CD14-positive monocyte (primary cell): Measurements from ENCODE around the gene LTBP1. TPM values are rescaled to one million over a fixed set of nuclear protein-coding genes. Genes with fewer than 3 reads are reported as not detected.
"Not testable (repeated sequence)": the region's sequence is repeated elsewhere in the genome, so short reads cannot be mapped to it uniquely, and the experiment has no call there.

Experiments used
- DNase-seq, 3 donors: peaks; one replicate each; pipeline ENCODE4 v3.0.0-alpha.2; 2011 to 2022
- H2AFZ ChIP-seq: 2 replicates; pipeline ENCODE4 v1.6.0; 2012; ENCODE audit warnings: mild to moderate bottlenecking, low read depth, low read length, inconsistent platforms; ENCODE audit not compliant: insufficient read depth, poor library complexity, severe bottlenecking
- H3K27ac ChIP-seq, 2 donors: 1 replicate in 1 of 2; 2 replicates in 1 of 2; pipeline ENCODE4 v1.5.1; 2012 to 2013; ENCODE audit warnings: low read length in 2 of 2, control low read depth in 1 of 2, inconsistent platforms in 1 of 2, low read depth in 1 of 2, mild to moderate bottlenecking in 1 of 2
- H3K27me3 ChIP-seq, 2 donors: one replicate each; pipeline versions ENCODE4 v1.6.0 to v1.6.1; 2011 to 2013; ENCODE audit warnings: low read length in 2 of 2; ENCODE audit not compliant: control insufficient read depth in 2 of 2, insufficient read depth in 2 of 2
- H3K36me3 ChIP-seq, 2 donors: replicated peaks in 1 of 2; 1 replicate in 1 of 2; 2 replicates in 1 of 2; pipeline versions ENCODE4 v1.5.1 to v1.6.1; 2012 to 2013; ENCODE audit warnings: low read length in 2 of 2, control low read depth in 1 of 2, inconsistent platforms in 1 of 2, mild to moderate bottlenecking in 1 of 2; ENCODE audit not compliant: insufficient read depth in 2 of 2, control insufficient read depth in 1 of 2
- H3K4me1 ChIP-seq, 2 donors: 1 replicate in 1 of 2; 2 replicates in 1 of 2; pipeline versions ENCODE4 v1.5.1 to v1.6.1; 2012 to 2013; ENCODE audit warnings: low read length in 2 of 2, control low read depth in 1 of 2, inconsistent platforms in 1 of 2, mild to moderate bottlenecking in 1 of 2, moderate library complexity in 1 of 2; ENCODE audit not compliant: insufficient read depth in 2 of 2, control insufficient read depth in 1 of 2
- H3K4me2 ChIP-seq: replicated peaks from 2 replicates; pipeline ENCODE3; 2012; ENCODE audit warnings: low read length, moderate library complexity, mild to moderate bottlenecking; ENCODE audit not compliant: poor library complexity, severe bottlenecking; ENCODE audit errors: extremely low read depth
- H3K4me3 ChIP-seq, 3 experiments: fragments of 200-600 bp in 1 of 3; sonication (generic) in 1 of 3; replicated peaks in 1 of 3; 1 replicate in 2 of 3; 2 replicates in 1 of 3; pipeline ENCODE4 v1.5.1; 2011 to 2013; ENCODE audit warnings: low read length in 3 of 3, mild to moderate bottlenecking in 3 of 3, control low read depth in 2 of 3, low read depth in 2 of 3, inconsistent platforms in 1 of 3, moderate library complexity in 1 of 3
- H3K79me2 ChIP-seq: 2 replicates; pipeline ENCODE4 v1.6.0; 2012; ENCODE audit warnings: mild to moderate bottlenecking, control low read depth, inconsistent platforms, low read length, moderate library complexity; ENCODE audit not compliant: insufficient read depth
- H3K9ac ChIP-seq: 2 replicates; pipeline ENCODE4 v1.6.0; 2017; ENCODE audit warnings: low read length, mild to moderate bottlenecking; ENCODE audit not compliant: insufficient read depth, poor library complexity, severe bottlenecking
- H3K9me3 ChIP-seq, 2 donors: replicated peaks in 1 of 2; 1 replicate in 1 of 2; 2 replicates in 1 of 2; pipeline versions ENCODE4 v1.5.1 to v1.6.1; 2012 to 2013; ENCODE audit warnings: low read length in 2 of 2, control low read depth in 1 of 2; ENCODE audit not compliant: control insufficient read depth in 1 of 2, insufficient read depth in 1 of 2
- H4K20me1 ChIP-seq: 2 replicates; pipeline ENCODE4 v1.6.0; 2012; ENCODE audit warnings: mild to moderate bottlenecking, low read length, control low read depth, moderate library complexity; ENCODE audit not compliant: insufficient read depth
- H3K27ac Mint-ChIP-seq, 7 donors: one replicate each; pipeline ENCODE4 v1.8.0; 2020; ENCODE audit warnings: mild to moderate bottlenecking in 7 of 7, mixed read lengths in 7 of 7, moderate library complexity in 6 of 7, inconsistent platforms in 2 of 7
- H3K27me3 Mint-ChIP-seq, 3 donors: one replicate each; pipeline ENCODE4 v1.8.0; 2021 to 2022; ENCODE audit warnings: low read depth in 3 of 3, mild to moderate bottlenecking in 3 of 3, mixed read lengths in 3 of 3, moderate library complexity in 3 of 3, inconsistent platforms in 1 of 3
- H3K36me3 Mint-ChIP-seq, 2 donors: one replicate each; pipeline ENCODE4 v1.8.0; 2020; ENCODE audit warnings: mixed read lengths in 2 of 2, inconsistent platforms in 1 of 2, mild to moderate bottlenecking in 1 of 2
- H3K4me1 Mint-ChIP-seq: one replicate; pipeline ENCODE4 v1.8.0; 2020; ENCODE audit warnings: mild to moderate bottlenecking, mixed read lengths
- H3K4me3 Mint-ChIP-seq, 2 donors: one replicate each; pipeline ENCODE4 v1.8.0; 2020; ENCODE audit warnings: mild to moderate bottlenecking in 2 of 2, mixed read lengths in 2 of 2, moderate library complexity in 1 of 2
- H3K9me3 Mint-ChIP-seq, 7 donors: one replicate each; pipeline ENCODE4 v1.8.0; 2020 to 2022; ENCODE audit warnings: mixed read lengths in 7 of 7, mild to moderate bottlenecking in 6 of 7, moderate library complexity in 6 of 7, inconsistent platforms in 2 of 7
- CTCF ChIP-seq: fragments of 200-600 bp; IDR thresholded peaks from one replicate; pipeline ENCODE4 v1.8.0; 2022; ENCODE audit warnings: antibody characterized with exemption, mild to moderate bottlenecking
- WGBS: methylation state at CpG from one replicate; pipeline ENCODE4 v1.1.5; 2013; ENCODE audit warnings: missing lambda C conversion rate; ENCODE audit not compliant: insufficient coverage; 5-methylcytosine and 5-hydroxymethylcytosine counted together
- intact Hi-C, 2 donors: fragments of 100-400 bp; cut with micrococcal nuclease; formaldehyde crosslinking; loops; one replicate each; pipeline versions ENCODE4 v1.15.0 to v1.15.1; 2023
- polyA plus RNA-seq, 3 donors: library from polyadenylated mRNA; depleted of rRNA in 1 of 3; unstranded in 2 of 3; stranded (reverse) in 1 of 3; fragments of 300-500 nt in 2 of 3; fragments of >200 nt in 1 of 3; fragmentation: Illumina TruSeq in 2 of 3; gene quantifications; 1 replicate in 2 of 3; 2 replicates in 1 of 3; pipeline ENCODE4 v1.2.3, GENCODE V29; 2012 to 2021

LTBP1 gene
- polyA plus RNA-seq, 3 donors: 0.18 to 0.24 TPM; not detected in 1

- DNase-seq: no peak
- Histone ChIP-seq H3K9ac (no peak overlapping the region), H2AFZ (no peak overlapping the region), H3K27me3 (no peaks in the 10 kb centered on the region), H3K9me3 (peaks cover 0 to 10% of the 10 kb centered on the region in 2 donors), H3K4me3 (no peak overlapping the region), H3K27ac (no peak overlapping the region), H3K4me1 (peaks cover 9% of the 10 kb centered on the region in 2 donors), H3K4me2 (no peak overlapping the region), H3K36me3 (no peaks in the 10 kb centered on the region), H3K79me2 (no peaks in the 10 kb centered on the region), H4K20me1 (no peaks in the 10 kb centered on the region)
- intact Hi-C loops: no loop called here
- Mint-ChIP-seq H3K36me3 (no peaks in the 10 kb centered on the region), H3K4me3 (no peak overlapping the region), H3K27ac (no peak overlapping the region), H3K4me1 (peaks cover 13% of the 10 kb centered on the region), H3K27me3 (peaks cover 0 to 3% (median 1%) of the 10 kb centered on the region in 3 donors), H3K9me3 (peaks cover 5 to 14% (median 12%) of the 10 kb centered on the region in 7 donors)
- no peak for TF ChIP-seq CTCF
- 96% methylated on average over 9 of the region's 12 CpGs for WGBS
Observed at GRCh38 chr2:33056170-33056569, 109.4 kb downstream of the LTBP1 start.

DNA sequence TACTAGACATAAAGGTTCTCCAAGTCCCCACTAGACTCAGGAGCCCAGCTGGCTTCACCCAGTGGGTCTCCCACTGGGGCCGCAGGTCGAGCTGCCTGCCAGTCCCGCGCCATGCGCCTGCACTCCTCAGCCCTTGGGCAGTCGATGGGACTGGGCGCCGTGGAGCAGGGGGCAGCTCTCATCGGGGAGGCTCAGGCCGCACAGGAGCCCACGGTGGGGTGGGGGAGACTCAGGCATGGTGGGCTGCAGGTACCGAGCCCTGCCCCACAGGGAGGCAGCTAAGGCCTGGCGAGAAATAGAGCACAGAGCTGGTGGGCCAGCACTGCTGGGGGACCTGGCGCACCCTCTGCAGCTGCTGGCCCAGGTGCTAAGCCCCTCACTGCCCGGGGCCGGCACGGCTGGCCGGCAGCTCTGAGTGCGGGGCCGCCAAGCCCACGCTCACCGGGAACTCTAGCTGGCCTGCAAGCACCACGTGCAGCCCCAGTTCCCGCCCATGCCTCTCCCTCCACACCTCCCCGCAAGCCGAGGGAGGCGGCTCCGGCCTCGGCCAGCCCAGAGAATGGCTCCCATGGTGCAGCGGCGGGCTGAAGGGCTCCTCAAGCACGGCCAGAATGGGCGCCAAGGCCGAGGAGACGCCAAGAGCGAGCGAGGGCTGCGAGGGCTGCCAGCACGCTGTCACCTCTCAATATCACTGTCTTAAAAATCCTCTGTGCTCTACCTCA lies 110.7 kb downstream of the LTBP1 start:
- H3K4me3 Mint-ChIP-seq, H4K20me1 ChIP-seq, DNase-seq, H3K4me1 Mint-ChIP-seq, intact Hi-C loops, H3K27me3 ChIP-seq, H3K27ac Mint-ChIP-seq, H3K4me3 ChIP-seq, H3K4me2 ChIP-seq, H2AFZ ChIP-seq, H3K36me3 Mint-ChIP-seq, H3K27ac ChIP-seq, H3K4me1 ChIP-seq, H3K79me2 ChIP-seq, H3K9ac ChIP-seq, H3K36me3 ChIP-seq, H3K27me3 Mint-ChIP-seq: not testable (repeated sequence)
- peaks cover 5 to 14% (median 12%) of the 10 kb centered on the region in 7 donors for H3K9me3 Mint-ChIP-seq
- peaks cover 0 to 10% of the 10 kb centered on the region in 2 donors for H3K9me3 ChIP-seq
- 97% methylated on average over 18 of the region's 39 CpGs for WGBS
